ENCODE data around the gene RAMAC.

The RAMAC gene

DNA sequence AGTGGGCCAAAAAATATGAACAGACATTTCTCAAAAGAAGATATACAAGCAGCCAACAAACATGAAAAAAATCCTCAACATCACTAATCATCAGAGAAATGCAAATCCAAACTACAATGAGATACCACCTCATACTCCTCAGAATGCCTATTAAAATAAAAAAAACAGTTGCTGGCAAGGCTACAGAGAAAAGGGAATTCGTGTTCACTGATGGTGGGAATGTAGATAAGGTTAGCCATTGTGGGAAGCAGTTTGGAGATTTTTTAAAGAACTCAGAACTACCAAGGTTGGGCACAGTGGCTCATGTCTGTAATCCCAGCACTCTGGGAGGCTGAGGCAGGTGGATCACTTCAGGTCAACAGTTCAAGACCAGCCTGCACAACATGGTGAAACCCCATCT is 53.2 kb downstream of the RAMAC start:
- peaks cover 12% of the 10 kb centered on the region for H3K9me3 ChIP-seq (ENCODE audit: low read length)
- TF ChIP-seq, protein P1, sequence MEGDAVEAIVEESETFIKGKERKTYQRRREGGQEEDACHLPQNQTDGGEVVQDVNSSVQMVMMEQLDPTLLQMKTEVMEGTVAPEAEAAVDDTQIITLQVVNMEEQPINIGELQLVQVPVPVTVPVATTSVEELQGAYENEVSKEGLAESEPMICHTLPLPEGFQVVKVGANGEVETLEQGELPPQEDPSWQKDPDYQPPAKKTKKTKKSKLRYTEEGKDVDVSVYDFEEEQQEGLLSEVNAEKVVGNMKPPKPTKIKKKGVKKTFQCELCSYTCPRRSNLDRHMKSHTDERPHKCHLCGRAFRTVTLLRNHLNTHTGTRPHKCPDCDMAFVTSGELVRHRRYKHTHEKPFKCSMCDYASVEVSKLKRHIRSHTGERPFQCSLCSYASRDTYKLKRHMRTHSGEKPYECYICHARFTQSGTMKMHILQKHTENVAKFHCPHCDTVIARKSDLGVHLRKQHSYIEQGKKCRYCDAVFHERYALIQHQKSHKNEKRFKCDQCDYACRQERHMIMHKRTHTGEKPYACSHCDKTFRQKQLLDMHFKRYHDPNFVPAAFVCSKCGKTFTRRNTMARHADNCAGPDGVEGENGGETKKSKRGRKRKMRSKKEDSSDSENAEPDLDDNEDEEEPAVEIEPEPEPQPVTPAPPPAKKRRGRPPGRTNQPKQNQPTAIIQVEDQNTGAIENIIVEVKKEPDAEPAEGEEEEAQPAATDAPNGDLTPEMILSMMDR (IDR thresholded peaks at IDR 0.05; ENCODE audit: low read length), result no peak
- peaks cover 54% of the 10 kb centered on the region for H3K79me2 ChIP-seq (ENCODE audit: insufficient read depth, low read length)
- H2AFZ ChIP-seq (ENCODE audit: low read length), result no peak overlapping the region
- no peaks in the 10 kb centered on the region for H3F3A ChIP-seq (ENCODE audit: insufficient read depth, low read length)
- H3K36me3 ChIP-seq (ENCODE audit: insufficient read depth, low read length), result peaks cover 86% of the 10 kb centered on the region
- H3K9ac ChIP-seq (ENCODE audit: low read length), result no peak overlapping the region
- no peaks in the 10 kb centered on the region for H4K20me1 ChIP-seq (ENCODE audit: insufficient read depth, low read length)
- H3K27me3 ChIP-seq (ENCODE audit: insufficient read depth, low read length), result no peaks in the 10 kb centered on the region
- H3K4me1 ChIP-seq (ENCODE audit: insufficient read depth, low read length, severe bottlenecking), result no peaks in the 10 kb centered on the region
- no peak overlapping the region for H3K4me3 ChIP-seq (ENCODE audit: low read depth, low read length, poor library complexity, severe bottlenecking)
- no peaks in the 10 kb centered on the region for H3K9me2 ChIP-seq (ENCODE audit: low read depth, low read length)
- no peak overlapping the region for H3K27ac ChIP-seq (ENCODE audit: low read depth, low read length, poor library complexity, severe bottlenecking)
- H3K4me2 ChIP-seq (ENCODE audit: low read length), result no peak overlapping the region

Measured in OCI-LY1 (cell line).